ENCODE data around the gene PPP2R5B. TPM values are rescaled to one million over a fixed set of nuclear protein-coding genes. Genes with fewer than 3 reads are reported as not detected.

Gene PPP2R5B
- total and polyA plus RNA-seq, 9 of the 15 experiments (the other 6 are each of a cell fraction or from before 2014, with no cell fraction given): 0.10 to 7.8 (median 3.3) TPM

DNA sequence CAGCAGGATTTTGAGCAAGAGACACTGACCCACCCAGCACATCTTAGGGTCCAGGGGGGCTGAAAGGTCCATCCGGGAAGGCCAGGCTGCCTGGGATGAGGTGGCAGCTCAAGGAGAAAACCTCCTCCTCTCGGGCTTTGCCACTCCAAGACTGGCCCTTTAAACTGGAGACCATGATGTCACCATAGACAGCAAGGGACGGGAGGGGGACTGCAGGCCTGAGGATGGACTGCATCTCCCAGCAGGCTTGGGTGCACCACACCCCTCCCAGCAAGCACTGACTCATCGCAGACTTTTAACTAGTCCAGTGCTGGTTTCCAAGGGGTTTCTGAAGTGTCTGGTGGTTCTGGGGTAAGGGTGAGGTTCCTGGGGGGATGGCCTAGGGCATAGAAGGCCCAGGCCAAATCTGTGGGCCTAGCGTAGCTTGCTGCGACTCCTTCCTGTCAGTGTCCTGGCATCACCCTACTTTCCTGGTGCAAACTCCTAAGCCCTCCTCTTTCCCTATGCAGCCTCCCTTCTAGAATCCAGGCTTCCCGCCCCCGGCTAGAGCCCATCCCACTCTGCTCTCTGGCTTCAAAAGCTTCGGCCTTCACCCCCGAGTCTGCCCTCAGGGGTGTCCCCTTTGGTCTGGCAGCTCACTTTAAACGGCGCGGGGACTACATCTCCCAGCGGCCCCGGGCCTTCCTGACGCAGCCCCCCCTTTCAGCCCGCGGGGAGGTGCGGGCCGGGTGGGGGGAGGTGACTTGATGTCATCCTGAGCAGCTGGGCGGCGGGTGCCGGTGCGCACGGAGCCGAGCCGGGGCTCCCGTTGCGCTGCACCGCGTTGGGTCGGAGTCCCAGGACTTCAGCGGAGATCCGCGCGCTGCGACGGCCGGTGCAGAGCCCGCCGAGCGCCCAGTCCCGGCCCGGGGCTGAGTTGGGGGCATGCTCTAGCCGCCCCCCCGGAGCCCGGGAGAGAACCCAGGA is at the start of gene PPP2R5B (continued):
- TF ChIP-seq, protein P1, sequence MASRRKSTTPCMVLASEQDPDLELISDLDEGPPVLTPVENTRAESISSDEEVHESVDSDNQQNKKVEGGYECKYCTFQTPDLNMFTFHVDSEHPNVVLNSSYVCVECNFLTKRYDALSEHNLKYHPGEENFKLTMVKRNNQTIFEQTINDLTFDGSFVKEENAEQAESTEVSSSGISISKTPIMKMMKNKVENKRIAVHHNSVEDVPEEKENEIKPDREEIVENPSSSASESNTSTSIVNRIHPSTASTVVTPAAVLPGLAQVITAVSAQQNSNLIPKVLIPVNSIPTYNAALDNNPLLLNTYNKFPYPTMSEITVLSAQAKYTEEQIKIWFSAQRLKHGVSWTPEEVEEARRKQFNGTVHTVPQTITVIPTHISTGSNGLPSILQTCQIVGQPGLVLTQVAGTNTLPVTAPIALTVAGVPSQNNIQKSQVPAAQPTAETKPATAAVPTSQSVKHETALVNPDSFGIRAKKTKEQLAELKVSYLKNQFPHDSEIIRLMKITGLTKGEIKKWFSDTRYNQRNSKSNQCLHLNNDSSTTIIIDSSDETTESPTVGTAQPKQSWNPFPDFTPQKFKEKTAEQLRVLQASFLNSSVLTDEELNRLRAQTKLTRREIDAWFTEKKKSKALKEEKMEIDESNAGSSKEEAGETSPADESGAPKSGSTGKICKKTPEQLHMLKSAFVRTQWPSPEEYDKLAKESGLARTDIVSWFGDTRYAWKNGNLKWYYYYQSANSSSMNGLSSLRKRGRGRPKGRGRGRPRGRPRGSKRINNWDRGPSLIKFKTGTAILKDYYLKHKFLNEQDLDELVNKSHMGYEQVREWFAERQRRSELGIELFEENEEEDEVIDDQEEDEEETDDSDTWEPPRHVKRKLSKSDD (conservative IDR thresholded peaks at IDR 0.05; ENCODE audit: low read length): no peak

DNA sequence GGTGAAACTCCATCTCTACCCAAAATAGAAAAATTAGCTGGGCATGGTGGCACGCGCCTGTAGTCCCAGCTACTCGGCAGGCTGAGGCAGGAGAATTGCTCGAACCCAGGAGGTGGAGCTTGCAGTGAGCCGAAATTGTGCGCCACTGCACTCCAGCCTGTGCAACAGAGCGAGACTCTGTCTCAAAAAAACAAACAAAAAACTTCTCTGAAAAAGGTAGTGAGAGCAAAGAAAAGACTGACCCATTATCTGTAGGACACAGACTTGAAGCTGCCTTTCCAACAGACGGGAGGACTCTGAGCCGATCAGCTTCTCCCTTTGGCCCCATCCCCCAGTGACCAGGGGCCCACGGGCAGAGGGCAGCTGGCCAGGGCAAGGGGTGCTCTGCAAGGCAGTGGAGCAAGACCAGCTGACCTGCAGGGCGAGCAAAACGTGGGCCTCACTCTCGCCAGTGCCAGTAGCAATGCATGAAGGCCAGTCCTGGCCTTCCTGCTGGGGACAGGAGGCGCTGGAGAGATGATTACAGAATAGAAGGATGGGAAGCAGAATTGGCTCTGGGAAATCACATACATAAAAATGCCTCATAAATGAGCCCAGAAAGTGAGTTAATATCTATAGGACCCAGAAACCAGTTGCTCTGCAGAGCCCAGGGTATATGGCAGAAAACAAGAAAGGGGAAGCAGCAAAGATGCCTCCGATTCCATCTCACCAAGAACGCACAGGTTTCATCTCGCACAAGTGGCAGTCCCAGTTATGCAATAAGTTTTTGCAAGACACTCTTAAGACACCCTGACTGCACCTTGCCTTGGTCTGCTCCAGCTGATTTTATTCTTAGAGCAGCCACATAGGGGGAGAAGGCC is 48.9 kb upstream of the PPP2R5B start:
- peaks cover 14% of the 10 kb centered on the region; the same call in 1 of the 2 replicates for H4K20me1 ChIP-seq (replicated peaks; ENCODE audit: control insufficient read depth, insufficient read depth, low read length)
- in situ Hi-C loops (cut with MboI) (no loop called here), intact Hi-C loops (cut with micrococcal nuclease) (no loop called here)
- peaks cover 40 to 71% of the 10 kb centered on the region in 2 experiments for H3K4me1 ChIP-seq (replicated peaks in 1 of 2; ENCODE audit: control insufficient read depth in 2 of 2, insufficient read depth in 2 of 2, low read length in 2 of 2)
- H3K27ac ChIP-seq (ENCODE audit: extremely low read depth, low read depth, low read length): no peak overlapping the region; the same call in 2 of the 3 replicates
- FAIRE-seq (no peak), ATAC-seq (no peak), DNase-seq (ENCODE audit: extremely low read depth in 1 of 4, low spot score in 3 of 4) (no peak)
- H2AFZ ChIP-seq (ENCODE audit: low read depth, low read length): no peak overlapping the region
- POLR2A ChIA-PET: interaction anchor here (0.6 to 9.0 kb wide), 10 partner anchors 10 to 1193 kb away, joined by 3 to 109 read pairs (median 4); no protein-coding TSS in a partner anchor
- peak overlapping the region; percentile 95 for H3K4me2 ChIP-seq (ENCODE audit: insufficient read depth, low read length)
- no peaks in the 10 kb centered on the region for H3K9me3 ChIP-seq (replicated peaks; ENCODE audit: control insufficient read depth, insufficient read depth, low read depth, low read length)
- H3K4me3 ChIP-seq: peak overlapping the region; percentile 71; the same call in 1 of the 2 replicates
- H3K36me3 ChIP-seq (ENCODE audit: control insufficient read depth, insufficient read depth, low read length): peaks cover 42% of the 10 kb centered on the region; the same call in 2 of the 3 replicates
- TF ChIP-seq CBFA2T3 (IDR thresholded peaks at IDR 0.05) (0 out of 2 replicates have a peak, but pooled peaks have one; percentile 6), CEBPG (CRISPR knock-in tag; IDR thresholded peaks at IDR 0.05) (no peak), CEBPG (tag; conservative IDR thresholded peaks at IDR 0.05 in 1 of 2, IDR thresholded peaks at IDR 0.05 in 1 of 2) (0 out of 4 replicates have a peak, but pooled peaks of 1 of the 2 experiments have one; percentile 9), SRF (CRISPR knock-in tag; IDR thresholded peaks at IDR 0.05) (no peak), ZNF263 (CRISPR knock-in tag; IDR thresholded peaks at IDR 0.05; ENCODE audit: borderline replicate concordance) (no peak; the same call in 1 of the 2 replicates), CEBPB (tag; IDR thresholded peaks at IDR 0.05) (peak; percentile 66)
- no TSS peak for BruUV-seq (replicated peaks)
- CTCF ChIA-PET (ENCODE audit: low intra/inter-chr PET ratio): no interaction called here
- no peaks in the 10 kb centered on the region; a peak in 1 of 5 replicates for H3K27me3 ChIP-seq (ENCODE audit: control insufficient read depth in 2 of 2, insufficient read depth in 2 of 2, low read length in 2 of 2)
- peak overlapping the region in 1 of 2 experiments; percentile 99; a peak in 2 of 4 replicates for H3K9ac ChIP-seq (ENCODE audit: insufficient read depth in 1 of 2, low read depth in 2 of 2, low read length in 2 of 2)
- H3K9me1 ChIP-seq (ENCODE audit: control insufficient read depth, insufficient read depth, low read length): no peaks in the 10 kb centered on the region
- 70% methylated on average over 15 of the region's 17 CpGs for WGBS (ENCODE audit: insufficient coverage, low coverage, missing lambda C conversion rate)
- peaks cover 71% of the 10 kb centered on the region for H3K79me2 ChIP-seq (ENCODE audit: control insufficient read depth, insufficient read depth, low read length)
